Panc1 (cell line): Measurements from ENCODE around the gene CRMP1. TPM values are rescaled to one million over a fixed set of nuclear protein-coding genes. Genes with fewer than 3 reads are reported as not detected.

ENCODE experiments used
- ATAC-seq: fragments of 200-7000 bp; cut with Tn5 transposase; 2 replicates; pipeline ENCODE4 v1.9.1; 2020; ENCODE audit warnings: mild to moderate bottlenecking, moderate library complexity
- BruUV-seq: library from RNA; stranded (reverse); fragments of 400-500 nt; replicated peaks from 2 replicates; lab custom pipeline; 2021; lab: Mats Ljungman, UMichigan
- CTCF ChIA-PET: fragments of 300-600 bp; sonication (Branson Sonifier 250); formaldehyde crosslinking; loops from one replicate; lab custom pipeline; 2022; ENCODE audit warnings: antibody characterized with exemption; lab: Charles Lee
- POLR2A ChIA-PET: fragments of 300-600 bp; sonication (Branson Sonifier 250); formaldehyde crosslinking; loops from one replicate; lab custom pipeline; 2022; ENCODE audit warnings: antibody characterized with exemption; lab: Charles Lee
- DNase-seq: peaks from one replicate; pipeline ENCODE4 v3.0.0-alpha.2; 2010; ENCODE audit warnings: low read depth, low spot score
- H3K27ac ChIP-seq: 2 replicates; pipeline ENCODE4 v1.5.1; 2011; ENCODE audit warnings: mild to moderate bottlenecking, low read length, inconsistent platforms
- H3K27me3 ChIP-seq: fragments of 200-500 bp; sonication (Bioruptor generic); 2 replicates; pipeline ENCODE4 v1.6.0; 2014; ENCODE audit warnings: low read length, inconsistent platforms; ENCODE audit not compliant: control insufficient read depth, insufficient read depth
- H3K36me3 ChIP-seq: fragments of 200-500 bp; sonication (Bioruptor generic); 2 replicates; pipeline ENCODE4 v1.5.1; 2014; ENCODE audit warnings: inconsistent platforms, mild to moderate bottlenecking, low read length, moderate library complexity; ENCODE audit not compliant: control insufficient read depth, insufficient read depth
- H3K4me1 ChIP-seq: 2 replicates; pipeline ENCODE4 v1.5.1; 2011; ENCODE audit warnings: inconsistent platforms, mild to moderate bottlenecking, low read length, moderate library complexity; ENCODE audit not compliant: control insufficient read depth, insufficient read depth
- H3K4me3 ChIP-seq, 2 experiments: 2 replicates each; pipeline ENCODE4 v1.5.1; 2011 to 2012; ENCODE audit warnings: low read depth in 2 of 2, low read length in 2 of 2, mild to moderate bottlenecking in 2 of 2, inconsistent platforms in 1 of 2, moderate library complexity in 1 of 2
- H3K9me3 ChIP-seq: fragments of 200-500 bp; sonication (Bioruptor generic); 2 replicates; pipeline ENCODE4 v1.5.1; 2014; ENCODE audit warnings: low read depth, mild to moderate bottlenecking, inconsistent platforms, low read length, moderate library complexity; ENCODE audit not compliant: control insufficient read depth, insufficient read depth
- POLR2AphosphoS5 ChIP-seq: IDR thresholded peaks from 2 replicates; pipeline ENCODE4 v1.6.1; 2012; ENCODE audit warnings: mild to moderate bottlenecking, low read depth, low read length, moderate library complexity
- SIN3A ChIP-seq: IDR thresholded peaks from 2 replicates; pipeline ENCODE4 v1.6.1; 2012; ENCODE audit warnings: low read depth, mild to moderate bottlenecking, low read length, moderate library complexity, borderline replicate concordance; ENCODE audit not compliant: insufficient read depth
- TCF7L2 ChIP-seq: IDR thresholded peaks from 2 replicates; pipeline ENCODE4 v1.6.1; 2011; ENCODE audit warnings: mild to moderate bottlenecking, low read depth, low read length, inconsistent platforms
- in situ Hi-C: cut with HindIII; loops from 2 replicates; pipeline ENCODE4 v1.10.0; 2016; ENCODE audit warnings: low sequenced_read_pairs, low pct_unique_long_range_greater_than_20kb
- intact Hi-C: fragments of 100-400 bp; cut with micrococcal nuclease; formaldehyde crosslinking; loops from one replicate; pipeline ENCODE4 v1.10.0; 2022; ENCODE audit not compliant: unreplicated experiment
- total RNA-seq: library from RNA; stranded (reverse); gene quantifications from one replicate; pipeline ENCODE4 v1.2.1, GENCODE V29; 2021; ENCODE audit not compliant: unreplicated experiment
- TF ChIP-seq, protein P1 (sequence below): fragments of 450-650 bp; IDR thresholded peaks from 2 replicates; pipeline ENCODE4 v1.5.1; 2017; ENCODE audit warnings: mild to moderate bottlenecking
- TF ChIP-seq, protein P2 (sequence below), 2 experiments: IDR thresholded peaks; 2 replicates each; pipeline ENCODE4 v1.6.1; 2011 to 2012; ENCODE audit warnings: low read depth in 2 of 2, control low read depth in 1 of 2, low read length in 1 of 2, mild to moderate bottlenecking in 1 of 2, moderate library complexity in 1 of 2; ENCODE audit not compliant: insufficient read depth in 1 of 2

The CRMP1 gene
- total RNA-seq, 1 experiment from 2014 or later: 0.28 TPM

DNA sequence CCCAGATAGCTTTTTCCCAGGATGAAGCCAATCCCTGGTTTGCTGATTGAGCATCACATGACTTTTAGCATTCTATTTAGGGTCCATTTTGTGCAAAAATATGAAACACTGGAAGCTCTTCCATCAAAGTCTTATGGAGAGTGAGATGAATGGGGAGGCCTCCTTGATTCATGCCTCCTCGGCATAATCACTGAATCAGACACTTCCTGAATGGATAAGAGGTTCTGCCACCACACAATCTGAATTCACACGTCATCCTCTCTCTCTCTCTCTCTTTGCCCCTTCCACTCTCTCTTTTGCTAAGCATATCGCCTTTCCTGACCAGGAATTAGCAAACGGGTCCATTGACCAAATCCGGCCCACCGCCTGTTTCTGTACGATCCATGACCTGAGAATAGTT lies 68.7 kb downstream of the CRMP1 start:
- in situ Hi-C loops (no loop called here), intact Hi-C loops (no loop called here)
- ATAC-seq: no peak
- H3K4me3 ChIP-seq: no peak overlapping the region
- H3K27ac ChIP-seq: no peak overlapping the region
- H3K9me3 ChIP-seq: no peaks in the 10 kb centered on the region
- no peaks in the 10 kb centered on the region for H3K4me1 ChIP-seq
- ChIA-PET POLR2A (interaction anchor here (0.6 kb wide), 1 partner anchor 13 kb away, joined by 6 read pairs; no protein-coding TSS in a partner anchor), CTCF (no interaction called here)
- no TSS peak for BruUV-seq
- H3K36me3 ChIP-seq: no peaks in the 10 kb centered on the region
- no peaks in the 10 kb centered on the region for H3K27me3 ChIP-seq
- DNase-seq: no peak
- TF ChIP-seq TCF7L2: no peak
- TF ChIP-seq, protein P1, sequence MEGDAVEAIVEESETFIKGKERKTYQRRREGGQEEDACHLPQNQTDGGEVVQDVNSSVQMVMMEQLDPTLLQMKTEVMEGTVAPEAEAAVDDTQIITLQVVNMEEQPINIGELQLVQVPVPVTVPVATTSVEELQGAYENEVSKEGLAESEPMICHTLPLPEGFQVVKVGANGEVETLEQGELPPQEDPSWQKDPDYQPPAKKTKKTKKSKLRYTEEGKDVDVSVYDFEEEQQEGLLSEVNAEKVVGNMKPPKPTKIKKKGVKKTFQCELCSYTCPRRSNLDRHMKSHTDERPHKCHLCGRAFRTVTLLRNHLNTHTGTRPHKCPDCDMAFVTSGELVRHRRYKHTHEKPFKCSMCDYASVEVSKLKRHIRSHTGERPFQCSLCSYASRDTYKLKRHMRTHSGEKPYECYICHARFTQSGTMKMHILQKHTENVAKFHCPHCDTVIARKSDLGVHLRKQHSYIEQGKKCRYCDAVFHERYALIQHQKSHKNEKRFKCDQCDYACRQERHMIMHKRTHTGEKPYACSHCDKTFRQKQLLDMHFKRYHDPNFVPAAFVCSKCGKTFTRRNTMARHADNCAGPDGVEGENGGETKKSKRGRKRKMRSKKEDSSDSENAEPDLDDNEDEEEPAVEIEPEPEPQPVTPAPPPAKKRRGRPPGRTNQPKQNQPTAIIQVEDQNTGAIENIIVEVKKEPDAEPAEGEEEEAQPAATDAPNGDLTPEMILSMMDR: no peak
- no peak for TF ChIP-seq POLR2AphosphoS5
- TF ChIP-seq, protein P2, sequence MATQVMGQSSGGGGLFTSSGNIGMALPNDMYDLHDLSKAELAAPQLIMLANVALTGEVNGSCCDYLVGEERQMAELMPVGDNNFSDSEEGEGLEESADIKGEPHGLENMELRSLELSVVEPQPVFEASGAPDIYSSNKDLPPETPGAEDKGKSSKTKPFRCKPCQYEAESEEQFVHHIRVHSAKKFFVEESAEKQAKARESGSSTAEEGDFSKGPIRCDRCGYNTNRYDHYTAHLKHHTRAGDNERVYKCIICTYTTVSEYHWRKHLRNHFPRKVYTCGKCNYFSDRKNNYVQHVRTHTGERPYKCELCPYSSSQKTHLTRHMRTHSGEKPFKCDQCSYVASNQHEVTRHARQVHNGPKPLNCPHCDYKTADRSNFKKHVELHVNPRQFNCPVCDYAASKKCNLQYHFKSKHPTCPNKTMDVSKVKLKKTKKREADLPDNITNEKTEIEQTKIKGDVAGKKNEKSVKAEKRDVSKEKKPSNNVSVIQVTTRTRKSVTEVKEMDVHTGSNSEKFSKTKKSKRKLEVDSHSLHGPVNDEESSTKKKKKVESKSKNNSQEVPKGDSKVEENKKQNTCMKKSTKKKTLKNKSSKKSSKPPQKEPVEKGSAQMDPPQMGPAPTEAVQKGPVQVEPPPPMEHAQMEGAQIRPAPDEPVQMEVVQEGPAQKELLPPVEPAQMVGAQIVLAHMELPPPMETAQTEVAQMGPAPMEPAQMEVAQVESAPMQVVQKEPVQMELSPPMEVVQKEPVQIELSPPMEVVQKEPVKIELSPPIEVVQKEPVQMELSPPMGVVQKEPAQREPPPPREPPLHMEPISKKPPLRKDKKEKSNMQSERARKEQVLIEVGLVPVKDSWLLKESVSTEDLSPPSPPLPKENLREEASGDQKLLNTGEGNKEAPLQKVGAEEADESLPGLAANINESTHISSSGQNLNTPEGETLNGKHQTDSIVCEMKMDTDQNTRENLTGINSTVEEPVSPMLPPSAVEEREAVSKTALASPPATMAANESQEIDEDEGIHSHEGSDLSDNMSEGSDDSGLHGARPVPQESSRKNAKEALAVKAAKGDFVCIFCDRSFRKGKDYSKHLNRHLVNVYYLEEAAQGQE (IDR thresholded peaks at IDR 0.05; ENCODE audit: insufficient read depth in 1 of 2, low read depth in 2 of 2, low read length in 1 of 2): no peak
- TF ChIP-seq SIN3A: no peak

DNA sequence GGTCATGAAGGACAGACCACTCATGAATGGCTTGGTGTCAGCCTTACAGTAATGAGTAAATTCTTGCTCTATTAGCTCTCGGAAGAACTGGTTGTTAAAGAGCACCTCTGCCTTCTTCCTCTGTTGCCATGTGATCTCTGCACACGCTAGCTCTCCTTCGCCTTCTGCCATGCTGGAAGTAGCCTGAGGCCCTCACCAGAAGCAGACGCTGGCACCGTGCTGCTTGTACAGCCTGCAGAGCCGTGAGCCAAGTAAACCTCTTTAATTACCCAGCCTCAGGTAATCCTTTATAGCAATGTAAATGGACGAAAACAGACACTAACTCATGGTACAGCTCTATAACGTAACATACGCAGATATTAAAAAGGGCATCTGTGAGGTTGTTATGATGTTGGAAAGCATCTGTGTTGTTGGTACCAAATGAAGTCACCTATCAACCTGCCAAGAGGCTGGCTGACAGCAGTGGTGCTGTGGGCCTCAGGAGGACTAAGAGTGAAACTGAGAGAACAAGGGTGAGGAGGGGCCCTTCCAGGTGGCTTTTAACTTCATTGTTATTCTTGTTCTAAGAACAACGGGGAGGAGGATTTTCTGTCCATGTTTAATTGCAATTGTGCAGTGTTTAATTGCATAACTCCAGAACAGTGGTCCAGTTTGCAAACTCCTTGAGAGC lies 69.2 kb downstream of the CRMP1 start:
- no TSS peak for BruUV-seq
- ChIA-PET POLR2A (no interaction called here), CTCF (no interaction called here)
- DNase-seq (no peak), ATAC-seq (no peak)
- TF ChIP-seq TCF7L2 (no peak), POLR2AphosphoS5 (no peak), SIN3A (no peak)
- TF ChIP-seq, protein P1: no peak
- TF ChIP-seq, protein P2 (IDR thresholded peaks at IDR 0.05; ENCODE audit: insufficient read depth in 1 of 2, low read depth in 2 of 2, low read length in 1 of 2): no peak
- Histone ChIP-seq H3K4me3 (no peak overlapping the region), H3K4me1 (no peaks in the 10 kb centered on the region), H3K27ac (no peak overlapping the region), H3K36me3 (no peaks in the 10 kb centered on the region), H3K9me3 (no peaks in the 10 kb centered on the region), H3K27me3 (no peaks in the 10 kb centered on the region)
- in situ Hi-C loops: no loop called here
- intact Hi-C loops: no loop called here
